Measurements from ENCODE around the gene TBATA.

Gene TBATA

GRCh38 chr10:70809011-70809611 is 23.9 kb upstream of the TBATA start:
- DNase-seq (ENCODE audit: low read depth, low spot score): no peak

GRCh38 chr10:70807556-70807955 is 22.4 kb upstream of the TBATA start:
- no peak for DNase-seq (ENCODE audit: low read depth, low spot score)

- DNase-seq (ENCODE audit: low read depth, low spot score): no peak
Observed at GRCh38 chr10:70806841-70807240, 21.7 kb upstream of the TBATA start.

GRCh38 chr10:70805619-70806215 is 20.5 kb upstream of the TBATA start:
- DNase-seq (ENCODE audit: low read depth, low spot score): no peak

GRCh38 chr10:70804421-70804808 is 19.2 kb upstream of the TBATA start:
- DNase-seq (ENCODE audit: low read depth, low spot score): no peak

- no peak for DNase-seq (ENCODE audit: low read depth, low spot score)
Observed at GRCh38 chr10:70803775-70804420, 18.7 kb upstream of the TBATA start.

GRCh38 chr10:70801854-70802253 is 16.7 kb upstream of the TBATA start:
- no peak for DNase-seq (ENCODE audit: low read depth, low spot score)

GRCh38 chr10:70799124-70799523 is 13.9 kb upstream of the TBATA start:
- DNase-seq (ENCODE audit: low read depth, low spot score): no peak

- no peak for DNase-seq (ENCODE audit: low read depth, low spot score)
Observed at GRCh38 chr10:70797840-70798239, 12.7 kb upstream of the TBATA start.

GRCh38 chr10:70795613-70796012 is 10.4 kb upstream of the TBATA start:
- no peak for DNase-seq (ENCODE audit: low read depth, low spot score)

GRCh38 chr10:70791386-70792039 is 6.3 kb upstream of the TBATA start:
- DNase-seq (ENCODE audit: low read depth, low spot score): no peak

- DNase-seq (ENCODE audit: low read depth, low spot score): no peak
Observed at GRCh38 chr10:70786799-70787415, 1.7 kb upstream of the TBATA start.

GRCh38 chr10:70784471-70784870 is 706 bp downstream of the TBATA start:
- DNase-seq (ENCODE audit: low read depth, low spot score): no peak

GRCh38 chr10:70784016-70784415 is 1.2 kb downstream of the TBATA start:
- no peak for DNase-seq (ENCODE audit: low read depth, low spot score)

GRCh38 chr10:70782746-70783680 is 2.2 kb downstream of the TBATA start:
- no peak for DNase-seq (ENCODE audit: low read depth, low spot score)

- DNase-seq (ENCODE audit: low read depth, low spot score): no peak
Observed at GRCh38 chr10:70782086-70782745, 3.0 kb downstream of the TBATA start.

- no peak for DNase-seq (ENCODE audit: low read depth, low spot score)
Observed at GRCh38 chr10:70781461-70782051, 3.6 kb downstream of the TBATA start.

- no peak for DNase-seq (ENCODE audit: low read depth, low spot score)
Observed at GRCh38 chr10:70780772-70781171, 4.4 kb downstream of the TBATA start.

GRCh38 chr10:70780370-70780760 is 4.8 kb downstream of the TBATA start:
- no peak for DNase-seq (ENCODE audit: low read depth, low spot score)

Measured in iPS DF 19.7 (cell line).